H1 (cell line): Measurements from ENCODE around the gene HSPA12A. TPM values are rescaled to one million over a fixed set of nuclear protein-coding genes. Genes with fewer than 3 reads are reported as not detected.
A peak's percentile ranks its signal among the peaks of the same experiment; 100 is the strongest.

Experiments used
- CTCF ChIA-PET: fragments of 300-600 bp; sonication (Branson Sonifier 250); formaldehyde crosslinking; loops from one replicate; lab custom pipeline; 2021; ENCODE audit not compliant: partially characterized antibody; lab: Charles Lee
- POLR2A ChIA-PET: fragments of 300-600 bp; sonication (Branson Sonifier 250); formaldehyde crosslinking; loops from one replicate; lab custom pipeline; 2021; ENCODE audit warnings: inconsistent platforms; ENCODE audit not compliant: partially characterized antibody; lab: Charles Lee
- DNase-seq, 2 experiments: peaks; one replicate each; pipeline versions ENCODE4 v3.0.0 to v3.0.0-alpha.2; 2010 to 2022; ENCODE audit warnings: low spot score in 2 of 2, low read depth in 1 of 2, mixed read lengths in 1 of 2
- FAIRE-seq: peaks from 2 replicates; lab custom pipeline; 2011; peaks lifted over from hg19 to GRCh38; lab: Jason Lieb, UNC
- H2AFZ ChIP-seq: 2 replicates; pipeline ENCODE4 v1.8.1; 2012; ENCODE audit warnings: low read length, inconsistent platforms
- H2AK5ac ChIP-seq: 2 replicates; pipeline ENCODE4 v1.6.1; 2013; ENCODE audit warnings: low read depth, low read length
- H2BK120ac ChIP-seq: replicated peaks from 2 replicates; pipeline ENCODE3; 2013; ENCODE audit warnings: low read depth, low read length, inconsistent platforms
- H2BK12ac ChIP-seq: 2 replicates; pipeline ENCODE4 v1.6.1; 2013; ENCODE audit warnings: low read depth, low read length
- H2BK15ac ChIP-seq: 2 replicates; pipeline ENCODE4 v1.6.1; 2013; ENCODE audit warnings: low read length
- H2BK20ac ChIP-seq: 2 replicates; pipeline ENCODE4 v1.6.1; 2013; ENCODE audit warnings: low read length
- H2BK5ac ChIP-seq: 2 replicates; pipeline ENCODE4 v1.6.1; 2013; ENCODE audit warnings: low read depth, low read length
- H3K14ac ChIP-seq: 2 replicates; pipeline ENCODE4 v1.6.1; 2013; ENCODE audit warnings: inconsistent platforms; ENCODE audit not compliant: insufficient read length
- H3K18ac ChIP-seq: 2 replicates; pipeline ENCODE4 v1.6.1; 2013; ENCODE audit warnings: low read length; ENCODE audit errors: extremely low read depth
- H3K23ac ChIP-seq: 2 replicates; pipeline ENCODE4 v1.6.1; 2013; ENCODE audit warnings: inconsistent platforms; ENCODE audit not compliant: insufficient read length
- H3K23me2 ChIP-seq: 2 replicates; pipeline ENCODE4 v1.6.1; 2013; ENCODE audit warnings: low read depth, low read length
- H3K27ac ChIP-seq: 2 replicates; pipeline ENCODE4 v1.6.1; 2011; ENCODE audit warnings: low read depth, low read length, inconsistent platforms
- H3K27me3 ChIP-seq, 4 experiments: replicated peaks in 1 of 4; 1 replicate in 1 of 4; 2 replicates in 3 of 4; pipeline versions ENCODE4 v1.6.1 to v1.8.1; 2011 to 2013; ENCODE audit warnings: low read length in 3 of 4, mild to moderate bottlenecking in 3 of 4, inconsistent platforms in 2 of 4, mixed read lengths in 2 of 4, moderate library complexity in 1 of 4; ENCODE audit not compliant: control insufficient read depth in 3 of 4, insufficient read depth in 3 of 4; ENCODE audit errors: extremely low read depth in 1 of 4
- H3K36me3 ChIP-seq, 4 experiments: 2 replicates each; pipeline versions ENCODE4 v1.6.1 to v1.8.1; 2011 to 2013; ENCODE audit warnings: mild to moderate bottlenecking in 4 of 4, low read length in 3 of 4, moderate library complexity in 2 of 4, control low read depth in 1 of 4, inconsistent platforms in 1 of 4; ENCODE audit not compliant: insufficient read depth in 4 of 4, control insufficient read depth in 2 of 4
- H3K4ac ChIP-seq: replicated peaks from 2 replicates; pipeline ENCODE3; 2013; ENCODE audit warnings: low read length, low read depth, mixed read lengths, inconsistent platforms; ENCODE audit not compliant: insufficient read length
- H3K4me1 ChIP-seq, 4 experiments: replicated peaks in 1 of 4; 1 replicate in 1 of 4; 2 replicates in 3 of 4; pipeline versions ENCODE4 v1.6.1 to v1.8.1; 2011 to 2013; ENCODE audit warnings: low read length in 3 of 4, inconsistent platforms in 2 of 4, mixed read lengths in 1 of 4; ENCODE audit not compliant: insufficient read depth in 4 of 4, control insufficient read depth in 3 of 4
- H3K4me2 ChIP-seq, 2 experiments: 2 replicates each; pipeline versions ENCODE4 v1.6.1 to v1.8.1; 2011 to 2013; ENCODE audit warnings: low read depth in 2 of 2, low read length in 2 of 2, control low read depth in 1 of 2, inconsistent platforms in 1 of 2, mild to moderate bottlenecking in 1 of 2; ENCODE audit not compliant: insufficient read depth in 1 of 2
- H3K4me3 ChIP-seq, 4 experiments: fragments of 200-600, 300-600 bp in 1 of 4; sonication (generic), shearing (Covaris generic), sonication (Bioruptor Twin) in 1 of 4; 2 replicates each; pipeline versions ENCODE4 v1.5.1 to v1.8.1; 2011 to 2016; ENCODE audit warnings: low read length in 4 of 4, low read depth in 3 of 4, control low read depth in 2 of 4, inconsistent platforms in 2 of 4, mild to moderate bottlenecking in 2 of 4, mixed read lengths in 1 of 4, moderate library complexity in 1 of 4; ENCODE audit not compliant: insufficient read depth in 2 of 4; ENCODE audit errors: extremely low read depth in 1 of 4
- H3K56ac ChIP-seq: replicated peaks from 2 replicates; pipeline ENCODE3; 2013; ENCODE audit warnings: low read depth, mild to moderate bottlenecking, mixed read lengths, low read length, inconsistent platforms; ENCODE audit not compliant: insufficient read length
- H3K79me1 ChIP-seq: 2 replicates; pipeline ENCODE4 v1.6.1; 2013; ENCODE audit warnings: low read depth, low read length, control low read depth
- H3K79me2 ChIP-seq, 2 experiments: 2 replicates each; pipeline versions ENCODE4 v1.6.1 to v1.8.1; 2012 to 2013; ENCODE audit warnings: low read length in 2 of 2, mild to moderate bottlenecking in 2 of 2, inconsistent platforms in 1 of 2; ENCODE audit not compliant: insufficient read depth in 2 of 2, control insufficient read depth in 1 of 2
- H3K9ac ChIP-seq, 4 experiments: replicated peaks in 1 of 4; 1 replicate in 1 of 4; 2 replicates in 3 of 4; pipeline versions ENCODE4 v1.6.1 to v1.8.1; 2011 to 2013; ENCODE audit warnings: low read depth in 3 of 4, low read length in 3 of 4, control low read depth in 2 of 4, mild to moderate bottlenecking in 2 of 4, moderate library complexity in 2 of 4, inconsistent platforms in 1 of 4; ENCODE audit errors: extremely low read depth in 1 of 4
- H3K9me3 ChIP-seq, 2 experiments: 2 replicates each; pipeline versions ENCODE4 v1.6.1 to v1.8.1; 2012 to 2013; ENCODE audit warnings: mild to moderate bottlenecking in 2 of 2, moderate library complexity in 2 of 2, control low read depth in 1 of 2, inconsistent platforms in 1 of 2, low read depth in 1 of 2, low read length in 1 of 2, mixed read lengths in 1 of 2; ENCODE audit not compliant: insufficient read depth in 2 of 2
- H4K20me1 ChIP-seq, 2 experiments: replicated peaks in 1 of 2; 2 replicates each; pipeline versions ENCODE3 to v1.8.1; 2011 to 2013; ENCODE audit warnings: inconsistent platforms in 2 of 2, low read length in 2 of 2, mild to moderate bottlenecking in 1 of 2; ENCODE audit not compliant: insufficient read depth in 2 of 2, control insufficient read depth in 1 of 2
- H4K5ac ChIP-seq: 2 replicates; pipeline ENCODE4 v1.6.1; 2013; ENCODE audit warnings: low read length, low read depth, mixed read lengths, inconsistent platforms; ENCODE audit not compliant: insufficient read length
- H4K8ac ChIP-seq: 2 replicates; pipeline ENCODE4 v1.8.0; 2013; ENCODE audit warnings: mild to moderate bottlenecking, moderate library complexity, low read length, inconsistent platforms; ENCODE audit not compliant: insufficient read depth; ENCODE audit errors: extremely low read depth
- H4K91ac ChIP-seq: replicated peaks from 2 replicates; pipeline ENCODE3; 2013; ENCODE audit warnings: low read length, mixed read lengths, inconsistent platforms; ENCODE audit not compliant: insufficient read length
- CHD2 ChIP-seq: IDR thresholded peaks from 2 replicates; pipeline ENCODE4 v1.6.1; 2012; ENCODE audit warnings: low read length, improper control_type of control experiment
- FOSL1 ChIP-seq: IDR thresholded peaks from 2 replicates; pipeline ENCODE4 v1.6.1; 2011; ENCODE audit warnings: mild to moderate bottlenecking, low read depth, low read length, moderate library complexity; ENCODE audit not compliant: insufficient read depth
- GABPA ChIP-seq: IDR thresholded peaks from 2 replicates; pipeline ENCODE4 v1.6.1; 2011; ENCODE audit warnings: mild to moderate bottlenecking, low read length, moderate library complexity, borderline replicate concordance; ENCODE audit not compliant: insufficient read depth
- POLR2A ChIP-seq, 2 experiments: IDR thresholded peaks; 1 replicate in 1 of 2; 2 replicates in 1 of 2; pipeline ENCODE4 v1.6.1; 2011; ENCODE audit warnings: low read depth in 2 of 2, low read length in 2 of 2, mild to moderate bottlenecking in 2 of 2; ENCODE audit errors: control extremely low read depth in 1 of 2
- POLR2AphosphoS5 ChIP-seq: IDR thresholded peaks from 2 replicates; pipeline ENCODE4 v1.6.1; 2011; ENCODE audit warnings: low read depth, low read length
- SUZ12 ChIP-seq: fragments of 200-600 bp; sonication (generic); IDR thresholded peaks from 2 replicates; pipeline ENCODE4 v1.6.1; 2012; ENCODE audit warnings: mild to moderate bottlenecking, inconsistent platforms, low read length, moderate library complexity, mixed read lengths
- TCF12 ChIP-seq: IDR thresholded peaks from 2 replicates; pipeline ENCODE4 v1.6.1; 2011; ENCODE audit warnings: low read depth, mild to moderate bottlenecking, low read length
- WGBS, 2 experiments: shearing (Covaris generic) in 1 of 2; methylation state at CpG; one replicate each; pipeline versions ENCODE4 v1.1.6 to v1.1.7; 2013 to 2015; ENCODE audit warnings: low lambda C conversion rate in 2 of 2, mixed read lengths in 2 of 2, inconsistent platforms in 1 of 2, low coverage in 1 of 2, missing lambda C conversion rate in 1 of 2; ENCODE audit not compliant: insufficient replicate concordance in 2 of 2, insufficient coverage in 1 of 2, insufficient read length in 1 of 2; ENCODE audit errors: extremely low coverage in 1 of 2, missing lambda C conversion rate in 1 of 2; 5-methylcytosine and 5-hydroxymethylcytosine counted together
- polyA plus RNA-seq, 7 experiments: library from polyadenylated mRNA; depleted of rRNA in 3 of 7; stranded (reverse) in 5 of 7; unstranded in 2 of 7; fragments of >200 nt in 5 of 7; fragments of 200-250 nt in 2 of 7; gene quantifications; 1 replicate in 5 of 7; 2 replicates in 1 of 7; 4 replicates in 1 of 7; pipeline versions ENCODE4 v1.2.1 to v1.2.3, GENCODE V29; 2011 to 2013; ENCODE audit warnings: missing spikeins in 2 of 7, mixed read lengths in 2 of 7
- total RNA-seq: library from RNA; stranded (reverse); fragmentation: NEBNext Ultra II Directional; extraction: Animal tissue kit (Norgen Biotek cat#: 25700); gene quantifications from 2 replicates; pipeline ENCODE4 v1.2.1, GENCODE V29; 2021
- TF ChIP-seq, protein P1 (sequence below): IDR thresholded peaks from 2 replicates; pipeline ENCODE4 v1.6.1; 2012; ENCODE audit warnings: inconsistent platforms

The HSPA12A gene
- total and polyA plus RNA-seq, 2 of the 8 experiments (the other 6 are each of a cell fraction or from before 2014, with no cell fraction given): 3.1 to 6.9 TPM

DNA sequence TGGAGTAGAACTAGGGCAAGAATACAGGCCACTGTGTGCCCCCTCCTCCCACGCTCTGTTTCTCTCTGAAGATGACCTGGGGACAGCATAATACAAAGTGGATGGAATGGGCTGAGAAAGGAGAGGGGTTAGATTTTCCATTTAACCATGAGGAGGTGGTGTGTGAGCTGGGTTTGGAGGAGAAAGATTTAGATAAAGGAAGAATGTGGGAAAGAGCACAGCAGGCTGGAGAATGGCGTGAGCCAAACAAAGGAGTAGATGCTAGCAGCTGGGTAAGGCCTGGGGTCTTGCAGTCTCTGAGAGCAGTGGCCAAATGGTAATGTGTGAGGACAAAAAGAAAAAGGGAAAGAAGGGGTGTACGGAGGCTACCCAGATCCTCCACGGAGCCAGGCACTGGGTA lies 113.0 kb downstream of the HSPA12A start:
- TF ChIP-seq, protein P1, sequence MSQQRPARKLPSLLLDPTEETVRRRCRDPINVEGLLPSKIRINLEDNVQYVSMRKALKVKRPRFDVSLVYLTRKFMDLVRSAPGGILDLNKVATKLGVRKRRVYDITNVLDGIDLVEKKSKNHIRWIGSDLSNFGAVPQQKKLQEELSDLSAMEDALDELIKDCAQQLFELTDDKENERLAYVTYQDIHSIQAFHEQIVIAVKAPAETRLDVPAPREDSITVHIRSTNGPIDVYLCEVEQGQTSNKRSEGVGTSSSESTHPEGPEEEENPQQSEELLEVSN: no peak
- TF ChIP-seq GABPA: no peak
- no peak for TF ChIP-seq TCF12
- no peak for TF ChIP-seq FOSL1
- no peak for TF ChIP-seq CHD2
- TF ChIP-seq POLR2AphosphoS5: no peak
- no peak for TF ChIP-seq SUZ12
- no peak for TF ChIP-seq POLR2A (IDR thresholded peaks at IDR 0.05; ENCODE audit: control extremely low read depth in 1 of 2, low read depth in 2 of 2, low read length in 2 of 2)

More for the DNA sequence above, 113.0 kb downstream of the HSPA12A start:
- Histone ChIP-seq H3K23me2 (peaks cover 2% of the 10 kb centered on the region; the same call in 1 of the 2 replicates), H3K4me1 (no peaks in the 10 kb centered on the region; a peak in 1 of 7 replicates), H4K20me1 (no peaks in the 10 kb centered on the region), H4K5ac (no peak overlapping the region), H3K23ac (no peak overlapping the region), H4K8ac (no peak overlapping the region), H3K36me3 (no peaks in the 10 kb centered on the region), H3K4me2 (no peak overlapping the region), H2BK20ac (no peak overlapping the region), H4K91ac (no peak overlapping the region), H2AK5ac (0 out of 2 replicates have a peak overlapping the region, but pooled peaks have one; percentile 13), H3K18ac (peak overlapping the region; percentile 32; the same call in 1 of the 2 replicates), H3K79me2 (no peaks in the 10 kb centered on the region), H2BK12ac (no peak overlapping the region), H2BK5ac (no peak overlapping the region), H3K27me3 (peaks cover 0 to 4% (median 0%) of the 10 kb centered on the region in 4 experiments; a peak in 3 of 7 replicates), H2BK15ac (no peak overlapping the region), H3K27ac (no peak overlapping the region), H3K9me3 (no peaks in the 10 kb centered on the region), H3K14ac (no peak overlapping the region), H2BK120ac (no peak overlapping the region), H3K79me1 (no peaks in the 10 kb centered on the region), H3K56ac (no peak overlapping the region), H3K4me3 (no peak overlapping the region), H3K9ac (no peak overlapping the region), H3K4ac (no peak overlapping the region), H2AFZ (peak overlapping the region; percentile 25; the same call in 1 of the 2 replicates)
- ChIA-PET CTCF (interaction anchor here (1.1 to 7.2 kb wide), 10 partner anchors 18 to 546 kb away, joined by 3 to 93 read pairs (median 4); no protein-coding TSS in a partner anchor), POLR2A (no interaction called here)
- FAIRE-seq (no peak), DNase-seq (no peak)
- 93% methylated on average over 4 of the region's 4 CpGs; no CpG with 5 or more reads in 1 of the 2 experiments for whole genome bisulfite sequencing, 2 experiments
